HepG2 (cell line): ENCODE results near the gene INF2.

Experiments
- MYC ChIP-seq: sonication (generic); formaldehyde crosslinking; IDR thresholded peaks from 2 replicates; pipeline ENCODE4 v1.9.0; 2021; ENCODE audit warnings: missing genetic modification reagents, borderline replicate concordance
- TF ChIP-seq, protein P1 (sequence below): sonication (generic); formaldehyde crosslinking; IDR thresholded peaks from 2 replicates; pipeline ENCODE4 v1.4.0; 2020; ENCODE audit warnings: missing genetic modification reagents

DNA sequence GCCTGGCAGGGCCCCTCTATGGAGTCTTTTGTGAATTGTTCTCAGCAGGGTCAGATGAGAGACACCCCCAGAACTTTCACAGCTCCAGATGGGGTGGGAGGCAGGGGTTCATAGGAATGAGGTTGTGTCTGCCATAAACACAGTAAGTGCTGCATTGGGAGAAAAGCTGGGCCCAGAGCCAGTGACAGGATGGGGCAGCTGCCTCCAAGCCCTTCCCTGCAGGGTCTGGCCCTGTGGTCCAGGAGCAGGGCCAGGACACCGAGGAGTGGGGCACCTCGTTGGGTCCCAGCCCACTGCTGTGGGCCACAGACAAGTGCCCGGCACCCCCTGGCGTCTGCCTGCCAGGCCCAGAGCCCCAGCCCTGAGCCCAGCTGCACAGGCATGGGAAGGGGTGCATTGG lies 13.3 kb downstream of the INF2 start:
- TF ChIP-seq, protein P1, sequence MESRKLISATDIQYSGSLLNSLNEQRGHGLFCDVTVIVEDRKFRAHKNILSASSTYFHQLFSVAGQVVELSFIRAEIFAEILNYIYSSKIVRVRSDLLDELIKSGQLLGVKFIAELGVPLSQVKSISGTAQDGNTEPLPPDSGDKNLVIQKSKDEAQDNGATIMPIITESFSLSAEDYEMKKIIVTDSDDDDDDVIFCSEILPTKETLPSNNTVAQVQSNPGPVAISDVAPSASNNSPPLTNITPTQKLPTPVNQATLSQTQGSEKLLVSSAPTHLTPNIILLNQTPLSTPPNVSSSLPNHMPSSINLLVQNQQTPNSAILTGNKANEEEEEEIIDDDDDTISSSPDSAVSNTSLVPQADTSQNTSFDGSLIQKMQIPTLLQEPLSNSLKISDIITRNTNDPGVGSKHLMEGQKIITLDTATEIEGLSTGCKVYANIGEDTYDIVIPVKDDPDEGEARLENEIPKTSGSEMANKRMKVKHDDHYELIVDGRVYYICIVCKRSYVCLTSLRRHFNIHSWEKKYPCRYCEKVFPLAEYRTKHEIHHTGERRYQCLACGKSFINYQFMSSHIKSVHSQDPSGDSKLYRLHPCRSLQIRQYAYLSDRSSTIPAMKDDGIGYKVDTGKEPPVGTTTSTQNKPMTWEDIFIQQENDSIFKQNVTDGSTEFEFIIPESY (CRISPR knock-in tag), result no peak
- TF ChIP-seq MYC (CRISPR knock-in tag), result no peak
